ENCODE data around the gene FOXD2.

DNA sequence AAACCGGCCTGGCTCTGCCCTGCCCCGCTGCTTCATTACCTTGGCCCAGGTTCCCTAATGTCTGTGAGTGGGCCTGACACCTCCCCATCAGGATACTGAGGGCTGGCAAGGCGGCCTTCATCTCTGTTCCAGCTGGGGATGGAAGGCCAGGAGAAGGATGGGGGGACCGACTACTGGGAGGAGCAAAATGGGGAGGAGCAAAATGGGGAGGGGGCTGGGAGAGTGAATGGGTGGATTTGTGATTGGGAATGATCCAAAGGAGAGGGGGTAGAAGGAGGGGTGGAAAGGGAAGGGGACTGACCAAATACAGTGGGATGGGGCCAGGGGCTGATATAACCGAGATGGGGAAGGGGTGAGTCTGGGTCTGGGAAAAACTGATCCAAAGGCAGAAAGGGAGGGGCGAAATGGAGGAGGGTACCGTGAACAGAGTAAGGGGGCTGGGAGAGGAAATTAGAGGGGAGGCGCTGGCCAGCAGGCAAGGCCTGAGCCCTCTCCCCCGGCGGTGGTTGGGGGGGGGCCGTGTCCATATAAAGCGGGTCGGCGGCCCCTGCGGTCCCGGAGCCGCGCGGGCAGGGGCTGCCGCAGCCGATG is 22.0 kb upstream of the FOXD2 start, which contains the start of gene FOXE3:
- TF ChIP-seq, protein P1, sequence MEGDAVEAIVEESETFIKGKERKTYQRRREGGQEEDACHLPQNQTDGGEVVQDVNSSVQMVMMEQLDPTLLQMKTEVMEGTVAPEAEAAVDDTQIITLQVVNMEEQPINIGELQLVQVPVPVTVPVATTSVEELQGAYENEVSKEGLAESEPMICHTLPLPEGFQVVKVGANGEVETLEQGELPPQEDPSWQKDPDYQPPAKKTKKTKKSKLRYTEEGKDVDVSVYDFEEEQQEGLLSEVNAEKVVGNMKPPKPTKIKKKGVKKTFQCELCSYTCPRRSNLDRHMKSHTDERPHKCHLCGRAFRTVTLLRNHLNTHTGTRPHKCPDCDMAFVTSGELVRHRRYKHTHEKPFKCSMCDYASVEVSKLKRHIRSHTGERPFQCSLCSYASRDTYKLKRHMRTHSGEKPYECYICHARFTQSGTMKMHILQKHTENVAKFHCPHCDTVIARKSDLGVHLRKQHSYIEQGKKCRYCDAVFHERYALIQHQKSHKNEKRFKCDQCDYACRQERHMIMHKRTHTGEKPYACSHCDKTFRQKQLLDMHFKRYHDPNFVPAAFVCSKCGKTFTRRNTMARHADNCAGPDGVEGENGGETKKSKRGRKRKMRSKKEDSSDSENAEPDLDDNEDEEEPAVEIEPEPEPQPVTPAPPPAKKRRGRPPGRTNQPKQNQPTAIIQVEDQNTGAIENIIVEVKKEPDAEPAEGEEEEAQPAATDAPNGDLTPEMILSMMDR (IDR thresholded peaks at IDR 0.05; ENCODE audit: low read length): no peak
- no peak for TF ChIP-seq EZH2 (IDR thresholded peaks at IDR 0.05; ENCODE audit: borderline replicate concordance, low read length)
